ENCODE results near the gene B9D1.

DNA sequence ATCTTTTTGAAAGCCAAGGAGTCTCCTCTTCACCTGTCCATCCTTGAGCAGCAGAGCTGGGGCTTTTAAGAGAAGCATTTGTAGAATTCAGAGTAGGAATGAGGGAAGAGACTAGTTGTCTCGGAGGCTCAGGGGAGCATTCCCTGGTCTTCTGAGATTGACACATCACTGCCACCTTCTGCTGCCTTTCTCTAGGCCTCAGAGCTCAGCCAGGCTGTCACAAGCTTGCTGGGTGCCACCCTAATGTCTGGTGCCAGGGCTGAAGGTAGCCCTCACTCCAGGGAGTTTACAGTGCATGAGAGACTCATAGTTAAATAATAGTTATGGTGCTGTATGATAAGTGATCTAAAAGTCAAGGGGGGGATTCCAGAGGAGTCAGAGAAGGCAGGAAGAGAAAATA lies 39.7 kb downstream of the B9D1 start:
- TF ChIP-seq POLR2AphosphoS5 (IDR thresholded peaks at IDR 0.05; ENCODE audit: low read depth, low read length) (no peak), POLR2A (IDR thresholded peaks at IDR 0.05; ENCODE audit: low read depth, low read length) (no peak)
